Kidney tubule cell (primary cell): ENCODE results near the gene LGALS7B.
"Not testable (repeated sequence)": the region's sequence is repeated elsewhere in the genome, so short reads cannot be mapped to it uniquely, and the experiment has no call there.

Source experiments
- DNase-seq: peaks from one replicate; pipeline ENCODE4 v3.0.0-alpha.2; 2018; ENCODE audit warnings: low spot score

Gene LGALS7B

GRCh38 chr19:38797781-38798180 is 8.8 kb downstream of the LGALS7B start:
- DNase-seq, result not testable (repeated sequence)

GRCh38 chr19:38799104-38799503 is 10.1 kb downstream of the LGALS7B start:
- DNase-seq, result no peak

- no peak for DNase-seq
Measured at GRCh38 chr19:38800577-38801347, 11.8 kb downstream of the LGALS7B start.

GRCh38 chr19:38801359-38802095 is 12.5 kb downstream of the LGALS7B start:
- DNase-seq, result no peak

- DNase-seq, result no peak
Measured at GRCh38 chr19:38803543-38803942, 14.5 kb downstream of the LGALS7B start.

- DNase-seq, result peak; percentile 55
Measured at GRCh38 chr19:38805180-38805579, 16.2 kb downstream of the LGALS7B start.

GRCh38 chr19:38806371-38806770 is 17.4 kb downstream of the LGALS7B start:
- no peak for DNase-seq

GRCh38 chr19:38807374-38808098 is 18.5 kb downstream of the LGALS7B start:
- peak; percentile 82 for DNase-seq

GRCh38 chr19:38808741-38809140 is 19.7 kb downstream of the LGALS7B start:
- DNase-seq, result no peak

GRCh38 chr19:38809592-38810252 is 20.7 kb downstream of the LGALS7B start:
- no peak for DNase-seq

GRCh38 chr19:38812009-38812840 is 23.2 kb downstream of the LGALS7B start:
- no peak for DNase-seq

- DNase-seq, result no peak
Measured at GRCh38 chr19:38812841-38813320, 23.9 kb downstream of the LGALS7B start, which contains the start of gene LGALS4. TSS of gene LGALS4 (minus strand) at chr19:38812945. CDS start at chr19:38812886, 59 bp downstream.

- DNase-seq, result no peak
Measured at GRCh38 chr19:38813323-38813722, 24.3 kb downstream of the LGALS7B start.

GRCh38 chr19:38813932-38814331 is 24.9 kb downstream of the LGALS7B start:
- DNase-seq, result not testable (repeated sequence)

GRCh38 chr19:38815059-38816001 is 26.3 kb downstream of the LGALS7B start:
- no peak for DNase-seq

- no peak for DNase-seq
Measured at GRCh38 chr19:38816131-38816750, 27.2 kb downstream of the LGALS7B start.

- DNase-seq, result no peak
Measured at GRCh38 chr19:38817081-38817480, 28.1 kb downstream of the LGALS7B start.

- no peak for DNase-seq
Measured at GRCh38 chr19:38819231-38819920, 30.4 kb downstream of the LGALS7B start.
